ENCODE measurements around the gene IFNA7.
"Not testable (repeated sequence)": the region's sequence is repeated elsewhere in the genome, so short reads cannot be mapped to it uniquely, and the experiment has no call there.

Gene IFNA7

DNA sequence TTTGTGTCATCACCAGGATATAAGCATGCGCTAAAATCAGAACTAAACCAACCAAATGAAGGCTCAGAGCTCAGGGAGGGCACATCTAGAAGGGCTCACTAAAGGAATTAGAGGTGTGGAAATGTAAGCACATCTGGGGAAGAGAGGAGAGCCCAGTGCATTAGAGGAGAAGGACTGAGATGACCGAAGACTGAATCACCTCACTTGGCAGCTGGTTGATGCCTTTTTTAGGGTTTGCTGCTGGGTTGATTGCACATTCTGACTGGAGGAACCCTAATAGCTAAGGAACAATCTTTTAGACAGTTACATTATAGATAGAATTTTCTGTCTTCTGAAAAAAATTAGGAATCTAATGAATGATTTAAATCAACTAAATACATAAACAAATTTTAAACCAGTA lies 27.3 kb downstream of the IFNA7 start:
- no peak for DNase-seq

GRCh38 chr9:21172156-21172555 lies 29.8 kb downstream of the IFNA7 start:
- no peak for DNase-seq

DNA sequence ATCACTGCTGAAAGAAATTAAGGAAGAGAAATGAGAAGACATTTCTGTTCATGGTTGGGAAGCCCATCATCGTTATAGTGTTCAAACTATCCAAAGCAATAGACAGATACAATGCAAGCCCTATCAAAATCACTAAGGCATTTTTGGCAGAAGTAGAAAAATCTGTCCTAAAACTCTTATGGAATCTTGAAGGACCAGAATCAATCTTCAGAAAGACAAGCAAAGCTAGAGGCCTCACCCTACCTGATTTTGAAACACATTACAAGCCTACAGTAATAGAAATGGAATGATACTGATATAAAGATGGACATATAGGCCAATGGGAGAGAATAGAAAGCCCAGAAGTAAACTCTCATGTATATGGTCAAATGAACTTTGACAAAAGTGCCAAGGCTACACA lies 30.7 kb downstream of the IFNA7 start:
- no peak for DNase-seq

DNA sequence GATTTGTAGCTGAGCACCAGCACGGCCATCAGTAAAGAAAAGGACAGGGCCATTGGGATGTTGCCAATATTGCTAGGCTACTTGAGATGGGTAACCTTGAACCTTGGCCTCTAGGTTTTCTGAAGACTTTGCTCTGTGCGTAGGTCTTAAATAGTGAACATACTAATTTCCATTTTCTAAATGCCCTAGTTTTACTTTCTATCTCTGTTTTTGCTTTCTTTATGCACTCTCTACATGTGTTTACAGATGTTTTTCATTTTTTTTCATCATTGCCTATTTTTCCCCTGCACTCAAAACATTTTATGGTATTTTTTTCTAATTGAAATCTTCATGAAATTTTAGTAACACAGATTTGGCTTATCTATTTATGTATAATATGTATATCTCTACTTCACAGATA lies 35.4 kb downstream of the IFNA7 start, which contains the start of gene IFNA21:
Gene IFNA21 (minus strand): TSS at position 101 of the 400 bp plus-strand sequence. CDS start 48 bp downstream, at position 53.
- DNase-seq = not testable (repeated sequence)

GRCh38 chr9:21165516-21165915 lies 36.5 kb downstream of the IFNA7 start:
- no peak for DNase-seq

GRCh38 chr9:21160178-21160577 lies 41.8 kb downstream of the IFNA7 start:
- DNase-seq = no peak

DNA sequence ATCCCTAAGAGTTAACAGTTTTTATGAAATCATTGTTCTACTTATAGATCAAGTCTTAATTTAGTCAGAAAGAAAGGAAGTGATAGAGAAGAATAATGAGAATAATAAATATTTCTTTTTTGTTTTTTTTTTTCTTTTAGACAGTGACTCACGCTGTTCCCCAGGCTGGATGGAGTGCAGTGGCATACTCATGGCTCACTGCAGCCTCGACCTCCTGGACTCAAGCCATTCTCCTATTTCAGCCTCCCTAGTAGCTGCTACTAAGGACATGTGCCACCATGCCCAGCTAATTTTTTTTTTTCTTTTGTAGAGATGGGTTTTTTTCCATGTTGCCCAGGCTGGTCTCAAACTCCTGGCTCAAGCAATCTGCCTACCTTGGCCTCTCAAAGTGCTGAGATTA lies 46.5 kb downstream of the IFNA7 start:
- DNase-seq = no peak

- DNase-seq = peak; percentile 4
Observed at GRCh38 chr9:21154018-21154608, 47.9 kb downstream of the IFNA7 start.

GRCh38 chr9:21153336-21154017 lies 48.5 kb downstream of the IFNA7 start:
- DNase-seq = no peak

Data from NCI-H1092 (cell line).